Skeletal muscle cell (primary cell): ENCODE data around the gene RPRD2.

Source experiments
- DNase-seq: peaks from one replicate; pipeline ENCODE4 v3.0.0-alpha.2; 2010; ENCODE audit warnings: low read depth
- H3K4me3 ChIP-seq: 2 replicates; pipeline ENCODE4 v1.5.1; 2011; ENCODE audit warnings: low read depth, mild to moderate bottlenecking, control low read depth, low read length, moderate library complexity

RPRD2 gene

DNA sequence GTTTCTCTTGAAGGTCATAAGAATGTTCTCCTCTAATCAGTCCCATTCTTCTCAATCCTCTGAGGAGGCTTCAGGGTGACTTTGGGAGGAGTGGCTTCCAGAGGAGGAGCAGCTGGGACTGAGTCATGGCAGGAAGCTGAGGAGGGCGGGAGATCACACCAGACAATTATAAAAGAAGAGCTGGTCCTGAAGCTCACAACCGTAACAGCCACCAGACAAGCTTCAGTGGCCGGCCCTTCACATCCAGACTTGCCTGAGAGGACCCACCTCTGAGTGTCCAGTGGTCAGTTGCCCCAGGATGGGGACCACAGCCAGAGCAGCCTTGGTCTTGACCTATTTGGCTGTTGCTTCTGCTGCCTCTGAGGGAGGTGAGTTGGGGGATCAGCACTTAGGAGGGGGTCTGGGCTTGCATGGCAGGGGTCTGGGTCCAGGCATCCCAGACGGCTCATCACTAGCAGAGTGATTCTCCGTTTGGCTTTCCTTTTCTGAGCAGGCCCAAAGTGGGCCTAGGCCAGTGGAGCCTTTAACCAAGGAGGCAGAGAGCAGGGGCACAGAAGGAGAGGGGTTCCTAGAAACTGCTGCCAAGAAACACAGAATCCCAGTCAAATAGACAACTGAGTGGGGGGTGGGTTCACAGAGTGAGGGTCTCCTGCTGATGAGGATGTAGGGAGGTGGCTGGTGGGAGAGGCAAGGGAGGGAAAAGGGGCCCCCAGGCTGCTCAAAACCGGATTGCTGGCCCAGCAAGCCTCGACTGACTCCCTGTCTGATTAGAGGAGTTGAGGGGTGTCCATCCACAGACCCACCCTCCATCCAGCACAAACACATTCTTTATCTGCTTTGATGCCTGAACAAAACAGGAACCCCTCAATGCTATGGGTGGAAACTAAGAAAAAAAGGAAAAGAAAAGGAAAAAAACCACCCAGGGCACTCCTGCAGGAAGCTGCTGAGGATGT lies 144.2 kb downstream of the RPRD2 start, which contains the start of gene ECM1:
ECM1 (plus strand) TSS at position 198 of the 953 bp plus-strand sequence; CDS start at position 299, 101 bp downstream.
- no peak for DNase-seq
- peak within 1 kb of the TSS; percentile 40 for H3K4me3 ChIP-seq

GRCh38 chr1:150508982-150509381 lies 145.0 kb downstream of the RPRD2 start:
- peak overlapping the region; percentile 40 for H3K4me3 ChIP-seq
- DNase-seq: no peak

DNA sequence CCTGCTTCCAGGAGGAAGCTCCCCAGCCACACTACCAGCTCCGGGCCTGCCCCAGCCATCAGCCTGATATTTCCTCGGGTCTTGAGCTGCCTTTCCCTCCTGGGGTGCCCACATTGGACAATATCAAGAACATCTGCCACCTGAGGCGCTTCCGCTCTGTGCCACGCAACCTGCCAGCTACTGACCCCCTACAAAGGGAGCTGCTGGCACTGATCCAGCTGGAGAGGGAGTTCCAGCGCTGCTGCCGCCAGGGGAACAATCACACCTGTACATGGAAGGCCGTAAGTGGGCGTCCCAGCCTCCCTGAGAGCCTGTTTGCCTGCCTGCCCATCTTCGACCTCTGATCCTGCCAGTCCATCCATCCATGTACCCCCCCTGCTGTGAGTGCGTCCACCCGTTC lies 147.6 kb downstream of the RPRD2 start:
- no peak for DNase-seq
- no peak overlapping the region for H3K4me3 ChIP-seq

GRCh38 chr1:150511985-150512660 lies 148.2 kb downstream of the RPRD2 start:
- no peak for DNase-seq
- H3K4me3 ChIP-seq: no peak overlapping the region

- H3K4me3 ChIP-seq: no peak overlapping the region
- no peak for DNase-seq
These were observed 148.9 kb downstream of the RPRD2 start for GRCh38 chr1:150512846-150513245.

DNA sequence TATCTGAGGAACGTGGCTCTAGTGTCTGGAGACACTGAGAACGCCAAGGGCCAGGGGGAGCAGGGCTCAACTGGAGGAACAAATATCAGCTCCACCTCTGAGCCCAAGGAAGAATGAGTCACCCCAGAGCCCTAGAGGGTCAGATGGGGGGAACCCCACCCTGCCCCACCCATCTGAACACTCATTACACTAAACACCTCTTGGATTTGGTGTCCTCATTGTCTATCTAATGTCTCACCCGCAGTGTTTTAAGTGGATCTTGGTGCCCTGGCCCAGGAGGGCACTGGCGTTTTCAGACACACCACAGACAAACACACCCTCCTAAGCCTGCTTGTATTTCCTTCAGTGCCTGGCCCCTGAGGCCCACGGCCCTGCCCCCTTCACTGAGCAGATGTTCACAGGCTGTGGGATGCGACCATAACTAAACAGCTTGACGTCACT lies 149.4 kb downstream of the RPRD2 start:
- no peak overlapping the region for H3K4me3 ChIP-seq
- no peak for DNase-seq

GRCh38 chr1:150514260-150514659 lies 150.3 kb downstream of the RPRD2 start:
- no peak for DNase-seq

GRCh38 chr1:150514913-150515327 lies 151.0 kb downstream of the RPRD2 start:
- DNase-seq: no peak
- H3K4me3 ChIP-seq: peak overlapping the region; percentile 63

More at GRCh38 chr1:150514260-150514659, 150.3 kb downstream of the RPRD2 start:
- no peak overlapping the region for H3K4me3 ChIP-seq

- peak; percentile 81 for DNase-seq
- H3K4me3 ChIP-seq: peak within 1 kb of the TSS; percentile 63
These were observed 151.5 kb downstream of the RPRD2 start, which contains the start of gene FALEC for GRCh38 chr1:150515328-150516049. FALEC (plus strand) TSS chr1:150515752.

GRCh38 chr1:150516050-150516591 lies 152.2 kb downstream of the RPRD2 start:
- no peak for DNase-seq
- H3K4me3 ChIP-seq: peak overlapping the region; percentile 63

DNA sequence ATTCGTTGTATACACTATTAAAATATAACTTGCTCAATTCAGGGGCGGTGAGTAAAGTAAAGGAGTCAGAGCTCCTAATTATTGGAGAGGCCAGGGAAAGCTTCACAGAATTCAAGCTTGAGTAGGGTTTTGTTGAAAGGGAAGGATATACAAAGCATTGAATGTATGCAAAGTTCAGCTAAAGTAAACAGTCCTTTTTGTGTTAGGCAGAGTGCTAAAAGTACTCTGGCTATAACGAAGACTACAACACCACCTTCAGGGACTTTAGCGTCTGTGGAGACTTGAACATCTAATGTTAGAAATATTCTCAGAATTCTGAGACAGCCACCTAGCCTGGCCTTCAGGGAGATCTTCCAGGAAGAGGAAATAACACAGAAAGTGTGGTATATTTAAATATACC lies 152.7 kb downstream of the RPRD2 start:
- no peak overlapping the region for H3K4me3 ChIP-seq
- DNase-seq: no peak

- no peak overlapping the region for H3K4me3 ChIP-seq
- no peak for DNase-seq
These were observed 157.4 kb downstream of the RPRD2 start for GRCh38 chr1:150521196-150521968.

DNA sequence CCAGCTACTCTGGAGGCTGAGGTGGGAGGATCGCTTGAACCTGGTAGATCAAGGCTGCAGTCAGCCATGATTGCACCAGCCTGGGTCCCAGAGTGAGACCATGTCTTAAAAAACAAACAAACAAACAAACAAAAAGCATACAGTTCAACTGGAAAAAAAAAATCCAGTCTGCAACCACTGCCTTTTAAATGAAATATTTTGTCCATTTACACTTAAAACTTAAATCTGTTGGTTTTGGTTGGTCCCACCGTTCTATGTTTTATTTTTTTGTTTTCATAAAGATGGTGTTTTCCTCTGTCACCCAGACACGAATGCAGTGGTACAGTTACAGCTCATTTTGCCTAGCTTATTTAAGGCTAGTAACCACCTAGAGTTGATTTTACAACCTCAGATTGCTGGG lies 161.4 kb downstream of the RPRD2 start:
- no peak for DNase-seq
- H3K4me3 ChIP-seq: no peak overlapping the region
